ENCODE data around the gene AMFR.

The AMFR gene

GRCh38 chr16:56368545-56368944, 56.8 kb downstream of the AMFR start:
- TF ChIP-seq POLR2AphosphoS5 (IDR thresholded peaks at IDR 0.05; ENCODE audit: low read depth, low read length), result no peak
- TF ChIP-seq POLR2A (IDR thresholded peaks at IDR 0.05; ENCODE audit: low read depth, low read length), result no peak
- TF ChIP-seq TAF1 (IDR thresholded peaks at IDR 0.05; ENCODE audit: borderline replicate concordance, low read depth, low read length), result no peak
- FAIRE-seq, result no peak
- DNase-seq (ENCODE audit: insufficient read length), result no peak

GRCh38 chr16:56367764-56368163, 57.6 kb downstream of the AMFR start:
- no peak for DNase-seq (ENCODE audit: insufficient read length)
- no peak for FAIRE-seq
- no peak for TF ChIP-seq POLR2A (IDR thresholded peaks at IDR 0.05; ENCODE audit: low read depth, low read length)
- 0 out of 2 replicates have a peak, but pooled peaks have one; percentile 17 for TF ChIP-seq POLR2AphosphoS5 (IDR thresholded peaks at IDR 0.05; ENCODE audit: low read depth, low read length)

GRCh38 chr16:56366945-56367344, 58.4 kb downstream of the AMFR start:
- FAIRE-seq, result no peak
- no peak for DNase-seq (ENCODE audit: insufficient read length)
- TF ChIP-seq TAF1 (IDR thresholded peaks at IDR 0.05; ENCODE audit: borderline replicate concordance, low read depth, low read length) (no peak), POLR2AphosphoS5 (IDR thresholded peaks at IDR 0.05; ENCODE audit: low read depth, low read length) (no peak)

- no peak for FAIRE-seq
Observed at GRCh38 chr16:56365552-56365951, 59.8 kb downstream of the AMFR start.

GRCh38 chr16:56364865-56365264, 60.5 kb downstream of the AMFR start:
- TF ChIP-seq TAF1 (IDR thresholded peaks at IDR 0.05; ENCODE audit: borderline replicate concordance, low read depth, low read length) (no peak), POLR2A (IDR thresholded peaks at IDR 0.05; ENCODE audit: low read depth, low read length) (no peak), POLR2AphosphoS5 (IDR thresholded peaks at IDR 0.05; ENCODE audit: low read depth, low read length) (no peak)
- FAIRE-seq, result no peak
- no peak for DNase-seq (ENCODE audit: insufficient read length)

More at GRCh38 chr16:56365552-56365951, 59.8 kb downstream of the AMFR start:
- TF ChIP-seq TAF1 (IDR thresholded peaks at IDR 0.05; ENCODE audit: borderline replicate concordance, low read depth, low read length) (no peak), POLR2AphosphoS5 (IDR thresholded peaks at IDR 0.05; ENCODE audit: low read depth, low read length) (no peak), POLR2A (IDR thresholded peaks at IDR 0.05; ENCODE audit: low read depth, low read length) (no peak)
- DNase-seq (ENCODE audit: insufficient read length), result no peak

GRCh38 chr16:56363781-56364565, 61.4 kb downstream of the AMFR start:
- FAIRE-seq, result no peak
- TF ChIP-seq POLR2AphosphoS5 (IDR thresholded peaks at IDR 0.05; ENCODE audit: low read depth, low read length) (no peak), POLR2A (IDR thresholded peaks at IDR 0.05; ENCODE audit: low read depth, low read length) (no peak), TAF1 (IDR thresholded peaks at IDR 0.05; ENCODE audit: borderline replicate concordance, low read depth, low read length) (no peak)

GRCh38 chr16:56363181-56363716, 62.1 kb downstream of the AMFR start:
- TF ChIP-seq POLR2A (IDR thresholded peaks at IDR 0.05; ENCODE audit: low read depth, low read length) (no peak), POLR2AphosphoS5 (IDR thresholded peaks at IDR 0.05; ENCODE audit: low read depth, low read length) (no peak), TAF1 (IDR thresholded peaks at IDR 0.05; ENCODE audit: borderline replicate concordance, low read depth, low read length) (no peak)
- DNase-seq (ENCODE audit: insufficient read length) (no peak), FAIRE-seq (no peak)

More at GRCh38 chr16:56363781-56364565, 61.4 kb downstream of the AMFR start:
- no peak for DNase-seq (ENCODE audit: insufficient read length)

- no peak for DNase-seq (ENCODE audit: insufficient read length)
- no peak for FAIRE-seq
- TF ChIP-seq POLR2AphosphoS5 (IDR thresholded peaks at IDR 0.05; ENCODE audit: low read depth, low read length) (no peak), POLR2A (IDR thresholded peaks at IDR 0.05; ENCODE audit: low read depth, low read length) (no peak), TAF1 (IDR thresholded peaks at IDR 0.05; ENCODE audit: borderline replicate concordance, low read depth, low read length) (no peak)
Observed at GRCh38 chr16:56362706-56363105, 62.6 kb downstream of the AMFR start.

GRCh38 chr16:56362057-56362655, 63.2 kb downstream of the AMFR start:
- no peak for DNase-seq (ENCODE audit: insufficient read length)
- no peak for TF ChIP-seq TAF1 (IDR thresholded peaks at IDR 0.05; ENCODE audit: borderline replicate concordance, low read depth, low read length)
- TF ChIP-seq POLR2A (IDR thresholded peaks at IDR 0.05; ENCODE audit: low read depth, low read length), result no peak
- no peak for TF ChIP-seq POLR2AphosphoS5 (IDR thresholded peaks at IDR 0.05; ENCODE audit: low read depth, low read length)
- no peak for FAIRE-seq

GRCh38 chr16:56360117-56361008, 65.0 kb downstream of the AMFR start:
- no peak for TF ChIP-seq POLR2AphosphoS5 (IDR thresholded peaks at IDR 0.05; ENCODE audit: low read depth, low read length)
- TF ChIP-seq TAF1 (IDR thresholded peaks at IDR 0.05; ENCODE audit: borderline replicate concordance, low read depth, low read length), result no peak
- DNase-seq (ENCODE audit: insufficient read length), result no peak
- FAIRE-seq, result no peak

GRCh38 chr16:56357765-56358322, 67.5 kb downstream of the AMFR start:
- DNase-seq (ENCODE audit: insufficient read length), result no peak
- no peak for FAIRE-seq
- TF ChIP-seq POLR2AphosphoS5 (IDR thresholded peaks at IDR 0.05; ENCODE audit: low read depth, low read length), result no peak
- no peak for TF ChIP-seq TAF1 (IDR thresholded peaks at IDR 0.05; ENCODE audit: borderline replicate concordance, low read depth, low read length)
- no peak for TF ChIP-seq POLR2A (IDR thresholded peaks at IDR 0.05; ENCODE audit: low read depth, low read length)

Measured in GM12892 (cell line).